Measurements from ENCODE around the gene PRPF18.

- TF ChIP-seq, protein P1, sequence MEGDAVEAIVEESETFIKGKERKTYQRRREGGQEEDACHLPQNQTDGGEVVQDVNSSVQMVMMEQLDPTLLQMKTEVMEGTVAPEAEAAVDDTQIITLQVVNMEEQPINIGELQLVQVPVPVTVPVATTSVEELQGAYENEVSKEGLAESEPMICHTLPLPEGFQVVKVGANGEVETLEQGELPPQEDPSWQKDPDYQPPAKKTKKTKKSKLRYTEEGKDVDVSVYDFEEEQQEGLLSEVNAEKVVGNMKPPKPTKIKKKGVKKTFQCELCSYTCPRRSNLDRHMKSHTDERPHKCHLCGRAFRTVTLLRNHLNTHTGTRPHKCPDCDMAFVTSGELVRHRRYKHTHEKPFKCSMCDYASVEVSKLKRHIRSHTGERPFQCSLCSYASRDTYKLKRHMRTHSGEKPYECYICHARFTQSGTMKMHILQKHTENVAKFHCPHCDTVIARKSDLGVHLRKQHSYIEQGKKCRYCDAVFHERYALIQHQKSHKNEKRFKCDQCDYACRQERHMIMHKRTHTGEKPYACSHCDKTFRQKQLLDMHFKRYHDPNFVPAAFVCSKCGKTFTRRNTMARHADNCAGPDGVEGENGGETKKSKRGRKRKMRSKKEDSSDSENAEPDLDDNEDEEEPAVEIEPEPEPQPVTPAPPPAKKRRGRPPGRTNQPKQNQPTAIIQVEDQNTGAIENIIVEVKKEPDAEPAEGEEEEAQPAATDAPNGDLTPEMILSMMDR (IDR thresholded peaks at IDR 0.05; ENCODE audit: borderline replicate concordance, extremely low read depth, low read length, poor library complexity, severe bottlenecking) = no peak
- no peak for TF ChIP-seq EZH2 (IDR thresholded peaks at IDR 0.05; ENCODE audit: borderline replicate concordance, low read depth, low read length, severe bottlenecking)
Observed at GRCh38 chr10:13631594-13631993, 44.8 kb downstream of the PRPF18 start.

Measured in DND-41 (cell line).